GM12872 (cell line): ENCODE data around the gene TTLL1.

Experiments
- CTCF ChIP-seq: IDR thresholded peaks from 3 replicates; pipeline ENCODE4 v1.5.1; 2011; ENCODE audit warnings: low read depth, mild to moderate bottlenecking, low read length, moderate library complexity; ENCODE audit not compliant: insufficient read depth

The TTLL1 gene

GRCh38 chr22:43008509-43008908 is 80.7 kb downstream of the TTLL1 start:
- no peak for TF ChIP-seq CTCF

DNA sequence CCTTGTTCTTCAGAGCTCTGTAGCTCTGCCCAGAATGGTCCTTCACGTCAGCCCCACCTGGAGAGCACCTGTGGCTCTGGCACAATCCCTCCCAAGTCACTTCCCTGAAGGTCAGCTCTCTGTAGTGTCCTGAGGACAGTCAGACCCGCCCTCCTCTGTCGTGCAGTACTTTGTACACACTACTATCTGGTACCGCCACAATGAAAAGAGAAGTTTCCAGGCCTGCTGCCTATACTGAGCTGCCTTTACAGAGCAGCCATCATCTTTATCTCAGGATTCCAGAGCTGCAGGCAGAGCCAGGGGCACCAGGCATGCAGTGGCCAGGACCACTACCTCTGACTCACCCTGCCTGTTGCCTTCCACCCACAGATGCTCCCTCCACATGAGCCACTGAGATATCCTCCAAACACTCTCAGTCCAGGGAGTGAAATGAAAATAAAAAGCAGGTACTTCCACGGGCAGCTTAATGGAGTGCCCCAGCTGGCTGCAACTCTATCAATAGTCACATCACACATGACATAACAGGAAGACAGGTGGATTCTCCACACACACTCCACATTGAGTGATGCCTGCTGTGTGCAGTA is 81.6 kb downstream of the TTLL1 start:
- TF ChIP-seq CTCF = no peak

GRCh38 chr22:43006753-43007152 is 82.4 kb downstream of the TTLL1 start:
- no peak for TF ChIP-seq CTCF

GRCh38 chr22:43006016-43006505 is 83.1 kb downstream of the TTLL1 start:
- TF ChIP-seq CTCF = no peak

DNA sequence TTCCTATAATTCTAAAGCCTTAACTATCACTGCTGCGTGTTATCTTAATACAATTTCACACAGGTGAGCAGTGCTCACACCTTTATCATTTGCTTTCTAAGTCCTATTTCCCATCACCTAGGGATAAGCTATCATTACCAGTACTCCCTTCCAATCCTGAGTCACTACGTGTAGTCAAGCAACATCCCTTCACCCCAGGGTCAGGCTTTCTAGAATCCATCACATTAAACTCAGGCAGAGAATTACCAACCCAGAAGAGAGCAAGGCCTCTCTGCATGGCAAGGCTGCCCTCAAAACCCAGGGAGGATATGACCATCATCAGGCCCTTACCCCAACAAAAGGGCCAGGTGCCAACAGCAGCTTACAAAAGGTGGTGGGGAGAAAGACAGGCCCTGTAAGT is 84.1 kb downstream of the TTLL1 start:
- TF ChIP-seq CTCF = no peak

DNA sequence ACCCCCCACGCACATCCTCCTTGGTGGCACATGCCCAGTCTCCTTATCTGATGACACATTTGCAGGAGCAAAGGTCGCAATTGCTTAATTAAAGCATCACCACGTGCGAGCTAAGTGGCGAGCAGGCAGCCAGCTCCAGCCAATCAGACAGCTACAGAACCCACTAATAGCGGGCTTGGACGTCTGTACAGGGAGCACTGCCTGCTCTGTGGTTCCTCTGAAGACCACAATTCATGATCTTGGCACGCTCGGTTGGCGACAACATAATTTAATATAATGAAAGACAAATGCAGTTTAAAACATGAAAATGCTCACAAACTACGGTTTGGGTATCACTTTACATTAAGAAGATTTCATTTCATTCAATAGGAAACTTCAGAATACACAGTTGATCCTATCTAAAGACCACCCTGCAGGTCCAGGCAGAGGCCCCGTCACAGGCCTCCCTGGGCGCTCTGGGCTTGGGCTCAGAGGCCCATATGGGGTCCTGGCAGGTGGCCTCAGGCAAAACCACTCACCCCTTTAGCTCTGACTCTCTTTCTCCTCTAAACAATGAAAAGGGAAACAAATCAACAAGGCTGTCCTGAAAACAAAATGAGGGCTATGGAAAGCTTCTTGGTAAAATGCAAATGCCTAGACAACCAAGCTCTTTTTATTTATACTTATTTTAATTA is 84.7 kb downstream of the TTLL1 start:
- no peak for TF ChIP-seq CTCF

DNA sequence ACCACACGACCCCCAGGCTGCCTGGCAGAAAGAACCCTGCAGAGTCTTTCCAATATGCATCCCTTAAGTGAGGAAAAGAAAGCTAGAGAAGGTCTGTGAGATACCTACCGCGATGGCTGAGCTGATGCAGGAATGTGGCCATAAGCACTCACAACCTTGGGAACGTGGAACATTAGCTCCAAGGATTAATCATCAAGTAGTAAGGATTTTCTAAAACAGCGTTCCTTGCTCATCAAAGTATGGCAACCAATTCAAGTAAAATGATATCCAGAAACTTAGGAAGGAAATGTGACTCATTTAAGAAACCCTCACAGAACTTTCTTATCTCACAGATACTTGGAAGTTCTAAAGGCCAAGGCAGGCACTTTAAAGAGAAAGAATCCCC is 87.0 kb downstream of the TTLL1 start:
- no peak for TF ChIP-seq CTCF
